Ovary (tissue), 3 donors: ENCODE results near the gene USP24.

Experiments
- CTCF ChIP-seq, 3 donors: fragments of 450-650 bp in 2 of 3; fragments of 200-600 bp in 1 of 3; IDR thresholded peaks; one replicate each; pipeline versions ENCODE4 v1.5.1 to v1.8.0; 2016 to 2022; ENCODE audit warnings: antibody characterized with exemption in 3 of 3, mild to moderate bottlenecking in 1 of 3
- POLR2A ChIP-seq: fragments of 450-650 bp; IDR thresholded peaks from one replicate; pipeline ENCODE4 v1.6.1; 2017; ENCODE audit warnings: antibody characterized with exemption, mild to moderate bottlenecking, moderate library complexity
- donor health status: DM: no; HTN: no; CAD: no.

GRCh38 chr1:55243655-55244054 is 28.5 kb upstream of the USP24 start:
- TF ChIP-seq POLR2A: no peak
- no peak for TF ChIP-seq CTCF (IDR thresholded peaks at IDR 0.05)
